Fibroblast of lung (primary cell): ENCODE data around the gene REC8. TPM values are rescaled to one million over a fixed set of nuclear protein-coding genes. Genes with fewer than 3 reads are reported as not detected.
A peak's percentile ranks its signal among the peaks of the same experiment; 100 is the strongest.

Source experiments
- DNase-seq, 2 donors: peaks; one replicate each; pipeline versions ENCODE4 v3.0.0 to v3.0.0-alpha.2; 2010; ENCODE audit warnings: low read depth in 2 of 2
- H2AFZ ChIP-seq: 2 replicates; pipeline ENCODE4 v1.5.1; 2012; ENCODE audit warnings: low read length, control low read depth, inconsistent platforms
- H3K27ac ChIP-seq: 2 replicates; pipeline ENCODE4 v1.5.1; 2011; ENCODE audit warnings: low read length, control low read depth; ENCODE audit not compliant: insufficient read depth
- H3K27me3 ChIP-seq: 2 replicates; pipeline ENCODE4 v1.5.1; 2011; ENCODE audit warnings: mild to moderate bottlenecking, low read length; ENCODE audit not compliant: control insufficient read depth, insufficient read depth
- H3K36me3 ChIP-seq: 2 replicates; pipeline ENCODE4 v1.5.1; 2011; ENCODE audit warnings: low read length; ENCODE audit not compliant: control insufficient read depth, insufficient read depth
- H3K4me1 ChIP-seq: 2 replicates; pipeline ENCODE4 v1.5.1; 2011; ENCODE audit warnings: low read length; ENCODE audit not compliant: control insufficient read depth, insufficient read depth; ENCODE audit errors: extremely low read depth
- H3K4me2 ChIP-seq: 2 replicates; pipeline ENCODE4 v1.5.1; 2011; ENCODE audit warnings: low read length, control low read depth; ENCODE audit not compliant: insufficient read depth; ENCODE audit errors: extremely low read depth
- H3K4me3 ChIP-seq, 4 experiments: fragments of 200-600 bp in 1 of 4; sonication (generic) in 1 of 4; replicated peaks in 1 of 4; 2 replicates each; pipeline ENCODE4 v1.5.1; 2011 to 2016; ENCODE audit warnings: low read length in 4 of 4, low read depth in 3 of 4, mild to moderate bottlenecking in 3 of 4, control low read depth in 2 of 4, inconsistent platforms in 1 of 4, mixed read lengths in 1 of 4; ENCODE audit not compliant: insufficient read depth in 1 of 4; ENCODE audit errors: control extremely low read depth in 1 of 4
- H3K79me2 ChIP-seq: 2 replicates; pipeline ENCODE4 v1.5.1; 2012; ENCODE audit warnings: mild to moderate bottlenecking, low read length, inconsistent platforms; ENCODE audit not compliant: control insufficient read depth, insufficient read depth
- H3K9ac ChIP-seq: 2 replicates; pipeline ENCODE4 v1.5.1; 2011; ENCODE audit warnings: mild to moderate bottlenecking, low read length, control low read depth; ENCODE audit not compliant: insufficient read depth
- H3K9me3 ChIP-seq: 2 replicates; pipeline ENCODE4 v1.5.1; 2012; ENCODE audit warnings: low read depth, low read length; ENCODE audit not compliant: control insufficient read depth, insufficient read depth
- H4K20me1 ChIP-seq: 2 replicates; pipeline ENCODE4 v1.5.1; 2011; ENCODE audit warnings: low read length; ENCODE audit not compliant: control insufficient read depth, insufficient read depth; ENCODE audit errors: extremely low read depth
- EZH2 ChIP-seq: IDR thresholded peaks from 2 replicates; pipeline ENCODE4 v1.5.1; 2012; ENCODE audit warnings: low read length, control low read depth, mild to moderate bottlenecking; ENCODE audit errors: missing control alignments
- polyA plus RNA-seq, 2 donors: library from polyadenylated mRNA; depleted of rRNA in 1 of 2; stranded (reverse) in 1 of 2; unstranded in 1 of 2; fragments of >200 nt; gene quantifications; 2 replicates each; pipeline ENCODE4 v1.2.1, GENCODE V29; 2011 to 2012; ENCODE audit warnings: missing spikeins in 1 of 2
- total RNA-seq: library from RNA; depleted of rRNA; stranded (reverse); fragments of >200 nt; gene quantifications from 2 replicates; pipeline ENCODE4 v1.2.1, GENCODE V29; 2014
- TF ChIP-seq, protein P1 (sequence below), 2 donors: IDR thresholded peaks in 1 of 2; conservative IDR thresholded peaks in 1 of 2; 1 replicate in 1 of 2; 2 replicates in 1 of 2; pipeline ENCODE4 v1.5.1; 2011 to 2012; ENCODE audit warnings: low read length in 2 of 2, control low read depth in 1 of 2, inconsistent platforms in 1 of 2, low read depth in 1 of 2, mild to moderate bottlenecking in 1 of 2

The REC8 gene
- total and polyA plus RNA-seq, 2 donors (not counting 1 experiment from before 2014, with no cell fraction given) = 1.8 to 2.2 TPM

DNA sequence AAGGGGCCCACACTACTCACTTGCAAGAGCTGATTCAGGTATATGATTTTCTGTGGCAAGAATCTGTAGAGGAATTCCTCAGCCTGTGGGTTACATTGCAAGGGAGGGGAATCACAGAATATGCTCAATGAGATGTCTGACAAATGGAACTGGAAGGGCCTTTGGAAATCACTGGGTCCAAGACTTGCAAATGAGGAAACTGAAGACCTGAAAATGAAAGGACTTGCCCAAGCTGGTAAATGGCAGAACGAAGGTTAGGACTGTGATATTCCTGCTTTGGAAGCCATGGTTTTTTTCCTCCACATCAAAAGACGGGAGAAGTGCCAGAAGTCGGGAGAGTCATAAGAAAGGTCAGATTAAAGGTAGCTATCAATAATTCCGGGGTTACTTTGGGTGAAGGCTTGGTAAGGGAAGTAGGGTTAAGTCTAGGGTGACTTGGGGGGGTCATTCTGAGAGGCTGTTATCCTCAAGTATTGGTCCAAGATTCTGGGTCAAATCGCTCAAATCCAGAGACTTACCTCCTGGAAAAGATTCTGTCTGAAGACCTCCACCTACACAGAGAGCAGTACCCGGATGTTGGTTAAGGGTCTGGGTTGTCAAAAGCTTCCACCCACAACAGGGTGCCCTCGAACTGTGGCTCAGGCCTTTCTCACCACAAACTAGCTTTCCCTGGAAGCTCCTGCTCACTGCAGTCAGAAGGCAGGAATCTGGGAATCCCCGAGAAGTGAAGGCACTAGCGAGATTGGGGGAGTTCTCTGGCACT is 26.0 kb upstream of the REC8 start:
- H3K4me1 ChIP-seq = peaks cover 10% of the 10 kb centered on the region
- H3K9me3 ChIP-seq = no peaks in the 10 kb centered on the region
- H3K9ac ChIP-seq = peak overlapping the region; percentile 69
- H3K79me2 ChIP-seq = peaks cover 35% of the 10 kb centered on the region
- no peaks in the 10 kb centered on the region for H3K27me3 ChIP-seq
- peak overlapping the region; percentile 75 for H2AFZ ChIP-seq
- no peaks in the 10 kb centered on the region for H4K20me1 ChIP-seq
- peaks cover 12% of the 10 kb centered on the region for H3K36me3 ChIP-seq
- H3K4me3 ChIP-seq = peak overlapping the region; percentile 87 to 98 (median 94)
- no peak for TF ChIP-seq EZH2
- TF ChIP-seq, protein P1, sequence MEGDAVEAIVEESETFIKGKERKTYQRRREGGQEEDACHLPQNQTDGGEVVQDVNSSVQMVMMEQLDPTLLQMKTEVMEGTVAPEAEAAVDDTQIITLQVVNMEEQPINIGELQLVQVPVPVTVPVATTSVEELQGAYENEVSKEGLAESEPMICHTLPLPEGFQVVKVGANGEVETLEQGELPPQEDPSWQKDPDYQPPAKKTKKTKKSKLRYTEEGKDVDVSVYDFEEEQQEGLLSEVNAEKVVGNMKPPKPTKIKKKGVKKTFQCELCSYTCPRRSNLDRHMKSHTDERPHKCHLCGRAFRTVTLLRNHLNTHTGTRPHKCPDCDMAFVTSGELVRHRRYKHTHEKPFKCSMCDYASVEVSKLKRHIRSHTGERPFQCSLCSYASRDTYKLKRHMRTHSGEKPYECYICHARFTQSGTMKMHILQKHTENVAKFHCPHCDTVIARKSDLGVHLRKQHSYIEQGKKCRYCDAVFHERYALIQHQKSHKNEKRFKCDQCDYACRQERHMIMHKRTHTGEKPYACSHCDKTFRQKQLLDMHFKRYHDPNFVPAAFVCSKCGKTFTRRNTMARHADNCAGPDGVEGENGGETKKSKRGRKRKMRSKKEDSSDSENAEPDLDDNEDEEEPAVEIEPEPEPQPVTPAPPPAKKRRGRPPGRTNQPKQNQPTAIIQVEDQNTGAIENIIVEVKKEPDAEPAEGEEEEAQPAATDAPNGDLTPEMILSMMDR (conservative IDR thresholded peaks at IDR 0.05 in 1 of 2, IDR thresholded peaks at IDR 0.05 in 1 of 2; ENCODE audit: low read depth in 1 of 2, low read length in 2 of 2) = no peak
- H3K4me2 ChIP-seq = peak overlapping the region; percentile 81
- peak overlapping the region; percentile 79 for H3K27ac ChIP-seq
- peak in 1 of 2 donors; percentile 75 for DNase-seq

DNA sequence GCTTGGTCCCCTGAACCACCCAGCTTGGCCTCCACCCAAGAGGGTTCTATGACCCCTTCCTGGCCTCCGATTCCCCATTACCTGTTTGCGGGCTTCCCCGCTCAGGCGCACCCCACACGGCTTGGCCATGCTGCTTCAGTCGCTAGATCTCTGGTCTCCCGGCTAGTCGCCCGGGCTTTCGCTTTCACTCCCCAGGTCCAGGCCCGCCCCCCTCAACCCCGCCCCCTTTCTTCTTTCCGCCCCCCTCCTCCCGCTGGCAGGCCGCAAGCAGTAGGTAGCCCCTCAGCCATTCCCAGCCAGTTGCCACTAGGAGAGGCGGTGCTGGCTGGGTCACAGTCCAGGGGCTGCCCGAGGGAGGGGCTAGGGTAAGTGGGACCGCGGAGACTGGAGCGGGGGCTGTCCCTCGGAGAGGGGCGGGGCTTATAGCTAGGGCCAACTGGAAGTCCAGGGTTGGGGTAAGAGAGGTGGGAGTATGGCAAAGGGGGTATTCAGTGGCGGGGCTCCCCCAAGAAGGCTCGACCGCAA is 25.4 kb upstream of the REC8 start, which contains the start of gene PSME2:
PSME2 (minus strand) TSS at position 158 of the 525 bp plus-strand sequence; CDS start at position 129, 29 bp downstream.
- H3K36me3 ChIP-seq = peaks cover 18% of the 10 kb centered on the region

More for the DNA sequence above, 25.4 kb upstream of the REC8 start, which contains the start of gene PSME2:
- H2AFZ ChIP-seq = peak within 1 kb of the TSS; percentile 76
- H3K79me2 ChIP-seq = peaks cover 32% of the 10 kb centered on the region
- H3K4me1 ChIP-seq = peaks cover 10% of the 10 kb centered on the region
- H3K4me2 ChIP-seq = peak within 1 kb of the TSS; percentile 86
- no peaks in the 10 kb centered on the region for H4K20me1 ChIP-seq
- peak within 1 kb of the TSS; percentile 79 for H3K27ac ChIP-seq
- DNase-seq = peak; percentile 96 to 98
- peak within 1 kb of the TSS; percentile 87 to 98 (median 94) for H3K4me3 ChIP-seq
- no peaks in the 10 kb centered on the region for H3K9me3 ChIP-seq
- no peaks in the 10 kb centered on the region for H3K27me3 ChIP-seq
- H3K9ac ChIP-seq = peak within 1 kb of the TSS; percentile 76
- no peak for TF ChIP-seq EZH2
- TF ChIP-seq, protein P1 (conservative IDR thresholded peaks at IDR 0.05 in 1 of 2, IDR thresholded peaks at IDR 0.05 in 1 of 2; ENCODE audit: low read depth in 1 of 2, low read length in 2 of 2) = no peak
